ENCODE measurements around the gene SPNS3. TPM values are rescaled to one million over a fixed set of nuclear protein-coding genes. Genes with fewer than 3 reads are reported as not detected.
A peak's percentile ranks its signal among the peaks of the same experiment; 100 is the strongest.

Gene SPNS3
- total RNA-seq, 1 donor from 2014 or later, result 0.24 TPM

DNA sequence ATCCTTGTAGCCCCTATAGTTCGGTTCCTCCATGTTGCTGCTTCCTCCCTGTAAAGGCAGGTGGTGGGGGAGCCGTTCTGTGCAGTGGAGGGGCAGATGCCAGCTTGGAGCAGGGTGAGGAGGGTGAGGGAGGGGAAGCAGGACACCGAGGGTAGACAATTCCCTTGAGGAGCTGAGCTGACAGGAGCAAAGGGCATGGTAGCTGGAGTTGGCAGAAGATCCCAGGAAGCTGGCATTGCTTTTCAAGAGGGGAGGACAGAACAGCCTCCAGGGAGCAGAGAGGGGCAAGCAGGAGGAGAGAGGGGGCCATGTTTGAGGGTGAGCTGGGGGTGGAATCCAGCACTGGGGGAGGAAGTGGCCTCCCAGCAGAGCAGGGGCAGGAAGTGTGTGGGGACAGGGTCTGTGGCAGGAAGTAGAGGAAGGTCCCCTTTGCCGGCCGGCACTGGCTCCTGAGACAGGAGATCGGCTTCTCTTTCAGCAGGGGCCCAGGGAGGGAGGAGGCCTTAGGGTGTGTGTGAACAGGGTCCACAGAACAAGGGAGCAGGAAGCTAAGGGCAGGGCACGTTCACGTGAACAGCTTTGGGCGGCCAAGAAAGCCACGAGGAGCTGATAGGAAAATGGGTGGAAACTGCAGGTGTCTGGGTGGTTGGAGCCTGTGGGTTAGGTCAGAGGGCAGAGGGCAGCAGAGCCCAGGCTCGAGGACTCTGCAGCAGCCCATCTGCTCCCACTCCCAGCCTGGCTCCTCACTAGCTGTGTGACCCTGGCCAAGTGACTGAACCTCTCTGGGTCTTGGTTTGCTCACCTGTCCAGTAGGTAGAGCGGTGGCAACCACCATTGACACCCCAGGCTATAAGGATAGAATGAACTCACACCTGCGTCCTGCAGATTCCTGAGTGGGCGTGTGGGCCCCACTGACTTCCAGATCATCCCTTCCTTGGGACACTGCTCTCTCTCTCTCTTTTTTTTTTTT lies 47.5 kb downstream of the SPNS3 start:
- ATAC-seq, result no peak
- Histone ChIP-seq H3K4me3 (no peak overlapping the region), H3K36me3 (no peaks in the 10 kb centered on the region), H3K27ac (peak overlapping the region; percentile 56), H3K27me3 (ENCODE audit: low read depth) (no peaks in the 10 kb centered on the region), H3K4me1 (peaks cover 45% of the 10 kb centered on the region), H3K9me3 (no peaks in the 10 kb centered on the region)
- intact Hi-C loops (cut with DNase I), result no loop called here
- DNase-seq, result peak; percentile 57
- TF ChIP-seq, protein P1, sequence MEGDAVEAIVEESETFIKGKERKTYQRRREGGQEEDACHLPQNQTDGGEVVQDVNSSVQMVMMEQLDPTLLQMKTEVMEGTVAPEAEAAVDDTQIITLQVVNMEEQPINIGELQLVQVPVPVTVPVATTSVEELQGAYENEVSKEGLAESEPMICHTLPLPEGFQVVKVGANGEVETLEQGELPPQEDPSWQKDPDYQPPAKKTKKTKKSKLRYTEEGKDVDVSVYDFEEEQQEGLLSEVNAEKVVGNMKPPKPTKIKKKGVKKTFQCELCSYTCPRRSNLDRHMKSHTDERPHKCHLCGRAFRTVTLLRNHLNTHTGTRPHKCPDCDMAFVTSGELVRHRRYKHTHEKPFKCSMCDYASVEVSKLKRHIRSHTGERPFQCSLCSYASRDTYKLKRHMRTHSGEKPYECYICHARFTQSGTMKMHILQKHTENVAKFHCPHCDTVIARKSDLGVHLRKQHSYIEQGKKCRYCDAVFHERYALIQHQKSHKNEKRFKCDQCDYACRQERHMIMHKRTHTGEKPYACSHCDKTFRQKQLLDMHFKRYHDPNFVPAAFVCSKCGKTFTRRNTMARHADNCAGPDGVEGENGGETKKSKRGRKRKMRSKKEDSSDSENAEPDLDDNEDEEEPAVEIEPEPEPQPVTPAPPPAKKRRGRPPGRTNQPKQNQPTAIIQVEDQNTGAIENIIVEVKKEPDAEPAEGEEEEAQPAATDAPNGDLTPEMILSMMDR (IDR thresholded peaks at IDR 0.05), result no peak

DNA sequence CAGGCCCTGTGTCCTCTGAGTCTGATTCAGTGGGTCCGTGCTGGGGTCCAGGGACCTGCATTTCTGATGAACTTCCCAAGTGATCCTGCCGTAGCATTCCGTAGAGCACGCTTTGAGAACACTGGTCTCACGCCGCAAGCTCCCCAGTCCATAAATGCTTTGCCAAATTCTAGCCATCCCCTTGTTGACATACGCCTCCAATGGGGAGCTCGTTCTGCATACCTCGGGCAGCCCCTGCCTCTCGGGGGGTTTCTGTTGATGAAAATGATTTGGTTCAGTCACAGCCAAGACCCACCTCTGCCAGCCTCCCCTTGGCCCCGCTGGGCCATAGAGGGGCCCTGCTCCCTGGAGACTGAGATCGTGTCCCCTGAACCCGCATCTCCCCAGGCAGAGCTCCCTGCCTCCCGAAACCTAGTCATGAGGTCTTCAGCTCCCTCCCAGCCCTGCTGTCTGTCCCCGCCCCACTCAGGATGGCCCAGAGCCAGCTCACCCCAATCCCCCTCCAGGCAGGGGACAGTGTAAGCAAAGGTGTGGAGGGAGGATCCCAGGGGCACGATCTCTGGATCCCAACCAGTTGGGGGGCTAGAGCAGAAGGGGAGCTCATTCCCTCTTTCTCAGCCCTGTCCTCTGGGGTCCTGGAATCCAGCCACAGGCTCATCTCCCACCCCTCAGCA lies 48.7 kb downstream of the SPNS3 start:
- TF ChIP-seq, protein P1 (IDR thresholded peaks at IDR 0.05), result no peak
- no peaks in the 10 kb centered on the region for H3K36me3 ChIP-seq
- H3K4me1 ChIP-seq, result peaks cover 35% of the 10 kb centered on the region
- DNase-seq (no peak), ATAC-seq (peak; percentile 5 to 16)
- intact Hi-C loops (cut with DNase I), result no loop called here
- H3K27me3 ChIP-seq (ENCODE audit: low read depth), result no peaks in the 10 kb centered on the region
- peak overlapping the region; percentile 84 for H3K27ac ChIP-seq
- peak overlapping the region; percentile 14 for H3K4me3 ChIP-seq
- H3K9me3 ChIP-seq, result no peaks in the 10 kb centered on the region

DNA sequence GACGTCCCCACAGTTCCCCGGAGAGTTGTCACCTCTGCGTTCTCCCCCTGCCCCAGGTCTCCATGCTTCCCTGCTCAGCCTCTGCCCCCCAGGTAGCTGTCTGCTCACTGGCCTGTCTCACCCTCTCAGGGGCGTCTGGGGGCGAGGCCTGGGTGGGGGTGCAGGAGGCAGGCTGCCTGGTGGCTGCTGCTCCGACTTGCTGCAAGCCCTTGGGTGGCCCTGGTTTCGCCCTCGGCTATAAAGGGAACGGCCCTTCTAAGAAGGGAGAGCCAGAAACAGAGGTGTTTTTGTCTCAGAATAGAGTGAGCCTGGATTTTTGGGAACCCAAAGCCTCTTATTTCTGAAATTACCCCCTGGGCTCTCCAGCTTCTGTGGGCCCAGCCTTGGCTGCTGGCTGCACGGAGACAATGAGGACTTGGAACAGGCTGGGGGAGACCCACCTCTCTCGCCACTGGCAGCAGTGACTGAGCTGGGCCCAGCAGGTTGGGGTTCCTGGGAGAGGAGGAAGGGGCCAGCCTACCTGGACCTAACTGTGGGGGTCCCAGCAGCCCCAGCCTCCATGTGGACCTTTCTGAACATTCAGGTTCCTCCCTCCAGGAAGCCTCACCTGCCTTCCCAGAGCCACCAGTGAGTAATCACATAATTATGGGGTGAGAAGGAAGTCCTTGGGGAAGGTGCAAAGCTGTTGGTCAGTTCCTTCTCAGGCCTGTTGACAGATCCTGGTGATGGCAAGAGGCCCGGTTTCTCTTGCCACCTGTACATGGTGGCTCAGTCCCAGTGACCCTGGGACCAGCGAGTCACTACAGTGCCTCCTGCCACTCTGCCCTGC lies 49.5 kb downstream of the SPNS3 start:
- Histone ChIP-seq H3K27ac (peak overlapping the region; percentile 84), H3K36me3 (no peaks in the 10 kb centered on the region), H3K4me1 (peaks cover 43% of the 10 kb centered on the region), H3K27me3 (ENCODE audit: low read depth) (no peaks in the 10 kb centered on the region), H3K9me3 (no peaks in the 10 kb centered on the region), H3K4me3 (peak overlapping the region; percentile 14)
- ATAC-seq (peak; percentile 87 to 89), DNase-seq (peak; percentile 78)
- intact Hi-C loops (cut with DNase I), result no loop called here
- TF ChIP-seq, protein P1 (IDR thresholded peaks at IDR 0.05), result no peak

DNA sequence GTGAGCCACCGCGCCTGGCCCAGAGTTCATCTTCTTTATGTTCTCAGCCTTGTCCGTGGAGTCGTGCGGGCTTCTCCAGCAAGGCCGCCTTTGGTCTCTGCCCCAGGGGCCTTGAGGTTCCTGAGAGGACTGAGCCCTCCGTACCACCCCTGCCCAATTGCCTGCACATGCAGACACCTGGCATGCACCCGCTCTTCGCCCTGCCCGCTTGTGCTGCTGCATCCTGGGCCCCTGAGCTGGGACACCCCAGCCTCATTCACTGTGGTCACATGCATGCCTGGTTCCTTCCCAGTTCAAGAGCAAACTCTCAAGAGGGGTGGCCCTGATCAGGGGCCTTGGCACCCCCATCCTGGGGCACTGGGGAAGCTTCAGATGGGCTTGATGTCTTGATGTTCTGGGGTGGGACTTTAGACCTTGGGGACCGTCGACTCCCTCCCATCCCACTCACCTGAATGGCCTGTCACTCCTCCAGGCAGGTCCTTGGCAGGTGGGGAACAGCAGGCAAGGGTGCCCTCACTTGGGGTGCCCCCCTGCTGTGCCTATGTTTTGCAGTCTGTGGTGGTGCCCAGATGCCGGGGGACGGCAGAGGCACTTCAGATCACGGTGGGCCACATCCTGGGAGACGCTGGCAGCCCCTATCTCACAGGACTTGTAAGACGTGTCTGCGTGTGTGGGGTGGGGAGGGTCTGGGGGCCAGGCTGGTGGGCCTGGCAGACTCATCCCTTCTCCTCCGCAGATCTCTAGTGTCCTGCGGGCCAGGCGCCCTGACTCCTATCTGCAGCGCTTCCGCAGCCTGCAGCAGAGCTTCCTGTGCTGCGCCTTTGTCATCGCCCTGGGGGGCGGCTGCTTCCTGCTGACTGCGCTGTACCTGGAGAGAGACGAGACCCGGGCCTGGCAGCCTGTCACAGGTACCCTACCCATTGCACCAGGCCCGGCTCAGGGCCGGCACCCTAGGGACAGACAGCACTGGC lies 52.2 kb downstream of the SPNS3 start:
- Histone ChIP-seq H3K27me3 (ENCODE audit: low read depth) (no peaks in the 10 kb centered on the region), H3K4me1 (peaks cover 43% of the 10 kb centered on the region), H3K36me3 (no peaks in the 10 kb centered on the region), H3K4me3 (peak overlapping the region; percentile 27), H3K27ac (peak overlapping the region; percentile 18), H3K9me3 (no peaks in the 10 kb centered on the region)
- no peak for ATAC-seq
- intact Hi-C loops (cut with DNase I), result no loop called here
- TF ChIP-seq, protein P1 (IDR thresholded peaks at IDR 0.05), result no peak
- DNase-seq, result no peak

All from lower lobe of right lung (tissue), 2 donors.